Measurements from ENCODE around the gene PTPRG.

- TF ChIP-seq CTCF (IDR thresholded peaks at IDR 0.05 in 4 of 5, conservative IDR thresholded peaks at IDR 0.05 in 1 of 5) (no peak), POLR2A (IDR thresholded peaks at IDR 0.05) (no peak)
Measured at GRCh38 chr3:61956236-61956635, 394.9 kb downstream of the PTPRG start.
